Measurements from ENCODE around the gene NUDT3. TPM values are rescaled to one million over a fixed set of nuclear protein-coding genes. Genes with fewer than 3 reads are reported as not detected.

Gene NUDT3
- polyA plus RNA-seq, 3 donors, result 9.3 to 33.3 (median 10.9) TPM

DNA sequence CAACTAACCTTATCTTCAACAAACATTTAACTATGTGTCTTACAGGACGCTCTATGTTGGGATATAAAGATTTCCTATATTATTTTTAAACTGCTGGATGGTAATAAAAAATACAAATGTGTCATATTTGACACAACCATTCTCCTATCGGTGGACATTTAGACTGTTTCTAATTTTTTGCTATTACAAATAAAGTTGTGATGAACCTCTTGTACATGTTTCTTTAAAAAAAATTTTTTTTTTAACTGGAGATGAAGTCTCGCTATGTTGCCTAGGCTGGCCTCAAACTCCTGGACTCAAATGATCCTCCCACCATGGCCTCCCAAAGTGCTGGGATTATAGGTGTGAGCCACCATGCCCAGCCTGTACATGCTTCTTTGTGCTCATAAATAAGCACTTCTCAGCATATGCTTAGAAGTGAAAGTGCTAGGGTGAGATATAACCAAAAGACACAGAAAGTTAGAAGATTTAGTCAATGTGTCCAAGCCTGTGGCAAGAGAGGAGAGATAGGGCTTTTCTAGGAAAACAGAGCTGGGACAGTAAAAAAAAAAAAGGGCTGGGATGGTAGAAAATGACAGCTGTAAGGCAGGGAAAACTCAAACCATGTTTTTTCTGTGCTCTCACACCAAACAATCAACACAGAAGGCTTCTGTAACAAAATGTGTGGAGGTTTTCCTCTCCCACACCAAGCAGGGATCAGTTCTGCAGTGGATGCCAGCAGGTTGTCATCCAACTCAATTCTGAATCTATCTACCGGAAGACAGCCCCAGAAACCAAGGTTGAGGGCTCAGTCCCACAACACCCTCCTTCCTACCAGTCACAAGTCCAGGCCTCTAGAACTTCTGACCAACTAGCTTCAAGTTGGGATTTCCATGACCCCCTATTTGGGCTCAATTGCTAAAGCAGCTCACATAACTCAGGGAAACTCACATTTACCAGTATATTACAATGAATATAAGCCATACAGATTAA is 73.7 kb downstream of the NUDT3 start:
- peaks cover 17% of the 10 kb centered on the region for H4K20me1 ChIP-seq (ENCODE audit: insufficient read depth, low read length)
- no peak overlapping the region for H3K4me2 ChIP-seq (replicated peaks; ENCODE audit: extremely low read depth, low read length, poor library complexity, severe bottlenecking)
- H2AFZ ChIP-seq (ENCODE audit: insufficient read depth, low read depth, low read length, poor library complexity, severe bottlenecking), result no peak overlapping the region
- peak overlapping the region; percentile 30 to 87 (median 71) for H3K27ac Mint-ChIP-seq
- peaks cover 24 to 42% of the 10 kb centered on the region in 2 donors for H3K4me1 ChIP-seq (ENCODE audit: control insufficient read depth in 1 of 2, insufficient read depth in 2 of 2, low read length in 2 of 2)
- H3K9me3 Mint-ChIP-seq, result peaks cover 0 to 2% (median 0%) of the 10 kb centered on the region in 7 donors
- H3K27me3 ChIP-seq (ENCODE audit: control insufficient read depth in 2 of 2, insufficient read depth in 2 of 2, low read length in 2 of 2), result no peaks in the 10 kb centered on the region
- no peaks in the 10 kb centered on the region for H3K27me3 Mint-ChIP-seq (ENCODE audit: low read depth in 3 of 3)
- no peak overlapping the region for H3K9ac ChIP-seq (ENCODE audit: insufficient read depth, low read length, poor library complexity, severe bottlenecking)
- peaks cover 96% of the 10 kb centered on the region for H3K79me2 ChIP-seq (ENCODE audit: insufficient read depth, low read length)
- peak overlapping the region; percentile 0 to 71 for H3K27ac ChIP-seq (ENCODE audit: low read depth in 1 of 2, low read length in 2 of 2)
- TF ChIP-seq, protein P1, sequence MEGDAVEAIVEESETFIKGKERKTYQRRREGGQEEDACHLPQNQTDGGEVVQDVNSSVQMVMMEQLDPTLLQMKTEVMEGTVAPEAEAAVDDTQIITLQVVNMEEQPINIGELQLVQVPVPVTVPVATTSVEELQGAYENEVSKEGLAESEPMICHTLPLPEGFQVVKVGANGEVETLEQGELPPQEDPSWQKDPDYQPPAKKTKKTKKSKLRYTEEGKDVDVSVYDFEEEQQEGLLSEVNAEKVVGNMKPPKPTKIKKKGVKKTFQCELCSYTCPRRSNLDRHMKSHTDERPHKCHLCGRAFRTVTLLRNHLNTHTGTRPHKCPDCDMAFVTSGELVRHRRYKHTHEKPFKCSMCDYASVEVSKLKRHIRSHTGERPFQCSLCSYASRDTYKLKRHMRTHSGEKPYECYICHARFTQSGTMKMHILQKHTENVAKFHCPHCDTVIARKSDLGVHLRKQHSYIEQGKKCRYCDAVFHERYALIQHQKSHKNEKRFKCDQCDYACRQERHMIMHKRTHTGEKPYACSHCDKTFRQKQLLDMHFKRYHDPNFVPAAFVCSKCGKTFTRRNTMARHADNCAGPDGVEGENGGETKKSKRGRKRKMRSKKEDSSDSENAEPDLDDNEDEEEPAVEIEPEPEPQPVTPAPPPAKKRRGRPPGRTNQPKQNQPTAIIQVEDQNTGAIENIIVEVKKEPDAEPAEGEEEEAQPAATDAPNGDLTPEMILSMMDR (IDR thresholded peaks at IDR 0.05), result no peak
- 100% methylated on average over 1 of the region's 4 CpGs for WGBS (ENCODE audit: insufficient coverage)
- no peak for DNase-seq
- no peak overlapping the region for H3K4me3 ChIP-seq (replicated peaks in 1 of 3; ENCODE audit: low read depth in 2 of 3, low read length in 3 of 3)
- H3K36me3 Mint-ChIP-seq, result peaks cover 10 to 17% of the 10 kb centered on the region in 2 donors
- peaks cover 0 to 21% of the 10 kb centered on the region in 2 donors for H3K36me3 ChIP-seq (replicated peaks in 1 of 2; ENCODE audit: control insufficient read depth in 1 of 2, insufficient read depth in 2 of 2, low read length in 2 of 2)
- no peak overlapping the region for H3K4me3 Mint-ChIP-seq
- peaks cover 54% of the 10 kb centered on the region for H3K4me1 Mint-ChIP-seq
- H3K9me3 ChIP-seq (replicated peaks in 1 of 2; ENCODE audit: control insufficient read depth in 1 of 2, insufficient read depth in 1 of 2, low read length in 2 of 2), result no peaks in the 10 kb centered on the region
- intact Hi-C loops (cut with micrococcal nuclease), result no loop called here

DNA sequence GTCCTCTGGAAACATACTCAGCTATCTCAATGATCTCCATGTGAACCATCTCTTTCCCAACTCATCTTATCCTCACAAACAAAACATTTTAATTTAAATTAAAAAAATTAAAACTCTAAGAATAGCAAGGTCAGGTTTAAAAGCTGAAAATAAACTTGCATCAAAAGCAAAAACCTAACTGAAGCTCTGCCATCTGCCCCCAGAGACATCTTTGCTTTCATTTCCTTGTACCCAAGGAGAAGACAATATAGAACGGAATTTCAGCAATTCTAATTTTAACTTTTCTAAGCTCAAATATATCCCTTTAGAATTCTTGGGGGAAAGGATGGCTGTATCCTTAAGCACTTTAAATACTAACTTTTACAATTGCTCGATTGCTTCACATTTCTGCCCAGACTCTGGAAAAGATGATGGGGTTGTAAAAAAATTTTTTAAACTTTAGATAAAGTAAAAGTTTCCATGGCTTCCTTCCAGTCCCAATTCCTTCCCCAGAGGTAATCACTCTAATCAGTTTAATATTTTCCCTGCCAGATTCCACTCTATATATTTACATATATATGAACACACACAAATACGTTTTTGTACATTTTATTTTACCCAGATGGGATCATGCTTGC is 74.5 kb downstream of the NUDT3 start:
- peaks cover 7 to 15% of the 10 kb centered on the region in 2 donors for H3K36me3 Mint-ChIP-seq
- no peak overlapping the region for H3K9ac ChIP-seq (ENCODE audit: insufficient read depth, low read length, poor library complexity, severe bottlenecking)
- no peaks in the 10 kb centered on the region for H3K27me3 Mint-ChIP-seq (ENCODE audit: low read depth in 3 of 3)
- H2AFZ ChIP-seq (ENCODE audit: insufficient read depth, low read depth, low read length, poor library complexity, severe bottlenecking), result no peak overlapping the region
- H3K4me1 Mint-ChIP-seq, result peaks cover 51% of the 10 kb centered on the region
- DNase-seq, result no peak
- peaks cover 24 to 42% of the 10 kb centered on the region in 2 donors for H3K4me1 ChIP-seq (ENCODE audit: control insufficient read depth in 1 of 2, insufficient read depth in 2 of 2, low read length in 2 of 2)
- TF ChIP-seq, protein P1 (IDR thresholded peaks at IDR 0.05), result no peak
- no peak overlapping the region for H3K4me2 ChIP-seq (replicated peaks; ENCODE audit: extremely low read depth, low read length, poor library complexity, severe bottlenecking)
- no CpG with 5 or more reads among the region's 3 CpGs for WGBS (ENCODE audit: insufficient coverage)
- no peak overlapping the region for H3K4me3 Mint-ChIP-seq
- H3K36me3 ChIP-seq (replicated peaks in 1 of 2; ENCODE audit: control insufficient read depth in 1 of 2, insufficient read depth in 2 of 2, low read length in 2 of 2), result peaks cover 0 to 16% of the 10 kb centered on the region in 2 donors
- H3K9me3 ChIP-seq (replicated peaks in 1 of 2; ENCODE audit: control insufficient read depth in 1 of 2, insufficient read depth in 1 of 2, low read length in 2 of 2), result no peaks in the 10 kb centered on the region
- no peaks in the 10 kb centered on the region for H3K27me3 ChIP-seq (ENCODE audit: control insufficient read depth in 2 of 2, insufficient read depth in 2 of 2, low read length in 2 of 2)
- peaks cover 0 to 2% (median 0%) of the 10 kb centered on the region in 7 donors for H3K9me3 Mint-ChIP-seq
- H3K4me3 ChIP-seq (replicated peaks in 1 of 3; ENCODE audit: low read depth in 2 of 3, low read length in 3 of 3), result no peak overlapping the region
- H3K27ac Mint-ChIP-seq, result peak overlapping the region in 3 of 7 donors; percentile 30 to 87 (median 71)
- H4K20me1 ChIP-seq (ENCODE audit: insufficient read depth, low read length), result peaks cover 13% of the 10 kb centered on the region
- peaks cover 96% of the 10 kb centered on the region for H3K79me2 ChIP-seq (ENCODE audit: insufficient read depth, low read length)
- intact Hi-C loops (cut with micrococcal nuclease), result no loop called here
- peak overlapping the region in 1 of 2 donors; percentile 71 for H3K27ac ChIP-seq (ENCODE audit: low read depth in 1 of 2, low read length in 2 of 2)
